ENCODE results near the gene KAT6B.

GRCh38 chr10:74827045-74827441 lies 643 bp downstream of the KAT6B start:
- no peak for TF ChIP-seq CTCF (IDR thresholded peaks at IDR 0.05)
- no peak for TF ChIP-seq POLR2A (IDR thresholded peaks at IDR 0.05)
- no peak for TF ChIP-seq EP300 (IDR thresholded peaks at IDR 0.05)
- TF ChIP-seq POLR2AphosphoS5 (IDR thresholded peaks at IDR 0.05): no peak

Data from sigmoid colon (tissue), 4 donors.